ENCODE data around the gene CDHR2. TPM values are rescaled to one million over a fixed set of nuclear protein-coding genes. Genes with fewer than 3 reads are reported as not detected.
A peak's percentile ranks its signal among the peaks of the same experiment; 100 is the strongest.

Gene CDHR2
- total and polyA plus RNA-seq, 11 donors, result 0.07 to 0.67 (median 0.35) TPM; not detected in 6

DNA sequence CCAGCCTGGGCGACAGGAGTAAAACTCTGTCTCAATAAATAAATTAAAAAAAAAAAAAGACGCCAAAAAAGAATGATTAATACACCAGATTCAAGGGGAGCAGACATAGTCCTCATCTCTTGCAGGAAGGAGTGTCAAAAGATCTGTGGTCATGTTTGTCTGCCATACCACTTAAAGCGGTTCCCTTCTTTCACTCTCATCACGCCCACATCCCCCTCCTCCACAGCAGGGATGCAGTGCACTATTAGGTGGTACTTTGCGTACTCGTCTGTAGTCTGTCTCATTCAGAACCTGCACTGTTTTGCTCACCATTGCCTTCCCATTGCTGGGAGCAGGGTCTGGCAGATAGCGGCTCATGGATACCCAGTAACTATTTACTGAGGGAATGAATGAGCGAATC lies 11.2 kb downstream of the CDHR2 start:
- Histone ChIP-seq H3K27me3 (peaks cover 0 to 6% (median 0%) of the 10 kb centered on the region in 9 donors), H3K9me3 (no peaks in the 10 kb centered on the region), H3K4me3 (no peak overlapping the region), H3K36me3 (no peaks in the 10 kb centered on the region), H3K4me1 (no peaks in the 10 kb centered on the region), H3K27ac (no peak overlapping the region)
- ATAC-seq (no peak), DNase-seq (no peak)
- intact Hi-C loops (cut with DNase I), result no loop called here
- TF ChIP-seq POLR2A (IDR thresholded peaks at IDR 0.05) (no peak), CTCF (IDR thresholded peaks at IDR 0.05) (no peak)
- WGBS, 4 donors, result 69 to 84% (median 73%) methylated on average over 8 of the region's 8 CpGs

GRCh38 chr5:176561259-176561658 lies 12.1 kb downstream of the CDHR2 start:
- intact Hi-C loops (cut with DNase I), result no loop called here
- WGBS, 4 donors, result 80 to 89% (median 86%) methylated on average over 3 of the region's 3 CpGs
- DNase-seq (peak in 1 of 5 donors; percentile 10), ATAC-seq (no peak)
- TF ChIP-seq POLR2A (IDR thresholded peaks at IDR 0.05) (no peak), CTCF (IDR thresholded peaks at IDR 0.05) (no peak)
- H3K27ac ChIP-seq, result no peak overlapping the region
- H3K4me3 ChIP-seq, result no peak overlapping the region
- no peaks in the 10 kb centered on the region for H3K9me3 ChIP-seq
- H3K27me3 ChIP-seq, result peaks cover 0 to 9% (median 0%) of the 10 kb centered on the region in 9 donors
- no peaks in the 10 kb centered on the region for H3K36me3 ChIP-seq
- H3K4me1 ChIP-seq, result no peaks in the 10 kb centered on the region

DNA sequence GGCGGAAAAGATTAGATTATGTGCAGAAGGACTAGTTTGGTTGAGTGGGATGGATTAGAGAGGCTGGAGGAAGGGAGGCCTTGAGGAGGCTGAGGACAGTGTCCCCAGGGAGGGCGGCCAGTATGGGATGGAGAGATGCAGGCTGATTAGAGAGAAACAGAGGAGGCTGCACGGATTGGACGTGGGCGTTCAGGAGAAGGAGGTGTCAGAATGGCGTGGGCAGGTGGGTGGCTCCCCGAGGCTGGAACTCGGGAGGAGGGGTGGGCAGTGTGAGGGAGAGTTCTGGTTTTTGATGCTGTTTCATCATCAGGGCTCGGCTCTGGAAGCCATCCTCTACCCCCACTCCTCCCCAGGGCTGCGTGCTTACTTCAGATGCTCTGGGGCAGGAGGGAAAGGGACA lies 13.0 kb downstream of the CDHR2 start:
- Histone ChIP-seq H3K27ac (no peak overlapping the region), H3K9me3 (no peaks in the 10 kb centered on the region), H3K27me3 (peaks cover 0 to 13% (median 0%) of the 10 kb centered on the region in 9 donors), H3K36me3 (no peaks in the 10 kb centered on the region), H3K4me3 (no peak overlapping the region), H3K4me1 (no peaks in the 10 kb centered on the region)
- intact Hi-C loops (cut with DNase I), result no loop called here
- ATAC-seq (no peak), DNase-seq (no peak)
- TF ChIP-seq POLR2A (IDR thresholded peaks at IDR 0.05) (no peak), CTCF (IDR thresholded peaks at IDR 0.05) (no peak)
- WGBS, 4 donors, result 60 to 65% (median 61%) methylated on average over 10 of the region's 10 CpGs

GRCh38 chr5:176564002-176564401 lies 14.9 kb downstream of the CDHR2 start:
- ATAC-seq, result no peak
- H3K9me3 ChIP-seq, result no peaks in the 10 kb centered on the region
- no peaks in the 10 kb centered on the region for H3K36me3 ChIP-seq
- H3K27me3 ChIP-seq, result peaks cover 0 to 26% (median 5%) of the 10 kb centered on the region in 9 donors
- intact Hi-C loops (cut with DNase I), result no loop called here
- TF ChIP-seq CTCF (IDR thresholded peaks at IDR 0.05) (no peak), POLR2A (IDR thresholded peaks at IDR 0.05) (no peak)
- H3K4me3 ChIP-seq, result no peak overlapping the region
- no peak overlapping the region for H3K27ac ChIP-seq
- WGBS, 4 donors, result 68 to 77% (median 73%) methylated on average over 10 of the region's 10 CpGs
- DNase-seq, result no peak
- H3K4me1 ChIP-seq, result no peaks in the 10 kb centered on the region

Measured in heart left ventricle (tissue), 16 donors.